Mesenteric fat pad (tissue), 1 donor: ENCODE data around the gene ST6GAL1. TPM values are rescaled to one million over a fixed set of nuclear protein-coding genes. Genes with fewer than 3 reads are reported as not detected.
"Not testable (repeated sequence)": the region's sequence is repeated elsewhere in the genome, so short reads cannot be mapped to it uniquely, and the experiment has no call there.

ENCODE experiments used
- DNase-seq: peaks from one replicate; pipeline ENCODE4 v3.0.0-alpha.2; 2020; ENCODE audit warnings: low spot score
- total RNA-seq: library from RNA; stranded (reverse); fragmentation: NEBNext Ultra II Directional; extraction: Animal tissue kit (Norgen Biotek cat#: 25700); gene quantifications from one replicate; pipeline ENCODE4 v1.2.1, GENCODE V29; 2021
- donor health status: DM: yes; HTN: yes; CAD: no.

The ST6GAL1 gene
- total RNA-seq, 1 donor from 2014 or later, result 35.6 TPM

DNA sequence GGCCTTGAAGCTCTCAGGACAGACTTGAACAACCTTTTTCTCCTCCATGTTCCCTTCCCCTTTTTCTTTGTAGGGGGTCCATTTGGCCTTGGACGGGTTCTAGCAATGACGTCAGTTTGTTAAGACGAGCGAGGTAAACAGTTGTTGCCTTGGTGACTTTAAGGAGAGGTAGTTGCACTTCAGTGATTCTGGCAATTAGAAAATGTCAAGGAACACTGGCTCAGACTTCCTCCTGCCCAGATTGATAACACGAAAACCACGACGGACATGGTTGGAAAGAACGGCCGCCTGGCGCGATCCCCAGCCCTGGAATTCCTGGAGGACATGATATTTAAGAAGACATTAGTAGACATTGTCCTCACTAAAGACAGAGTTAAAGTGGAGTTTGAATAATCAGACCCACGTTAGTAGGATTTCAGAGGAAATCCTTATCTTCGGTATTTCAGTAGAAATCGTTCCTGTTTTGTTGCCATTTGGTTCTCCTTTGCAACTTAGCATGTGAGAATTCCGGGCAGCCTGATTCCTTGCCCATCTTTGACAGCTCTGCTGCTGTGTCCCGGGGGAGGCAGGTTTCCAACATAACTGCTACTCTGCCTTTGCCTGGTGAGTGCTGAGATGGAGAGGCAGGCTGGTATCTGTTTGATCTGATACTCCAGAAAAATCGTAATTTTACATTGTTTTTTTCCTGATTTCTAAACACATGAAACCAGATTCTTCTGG, 87.3 kb downstream of the ST6GAL1 start:
- no peak for DNase-seq

DNA sequence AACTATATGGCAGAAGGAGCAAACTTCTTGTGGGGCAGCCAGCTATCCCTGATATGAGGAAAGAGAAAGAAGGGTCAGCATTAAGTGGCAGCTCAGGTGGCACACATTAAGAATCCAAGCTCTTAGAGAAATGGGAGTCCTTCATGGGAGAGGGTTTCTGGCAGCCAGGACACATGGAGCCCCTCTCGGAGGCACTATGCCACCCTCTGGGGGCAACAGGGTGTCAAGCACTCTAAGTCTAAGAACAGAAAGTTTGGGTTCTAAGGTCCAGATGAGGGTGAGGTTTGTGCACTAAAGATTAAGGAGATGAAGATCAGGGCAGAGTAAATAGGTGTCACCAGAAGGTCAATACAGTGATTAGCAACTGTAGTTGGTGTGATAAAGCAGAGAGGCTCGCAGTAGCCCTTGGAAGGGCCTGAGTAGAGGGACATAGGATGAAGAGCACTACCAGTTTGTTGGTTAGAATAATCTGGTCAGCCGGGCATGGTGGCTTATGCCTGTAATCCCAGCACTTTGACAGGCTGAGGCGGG, 89.3 kb downstream of the ST6GAL1 start:
- no peak for DNase-seq

DNA sequence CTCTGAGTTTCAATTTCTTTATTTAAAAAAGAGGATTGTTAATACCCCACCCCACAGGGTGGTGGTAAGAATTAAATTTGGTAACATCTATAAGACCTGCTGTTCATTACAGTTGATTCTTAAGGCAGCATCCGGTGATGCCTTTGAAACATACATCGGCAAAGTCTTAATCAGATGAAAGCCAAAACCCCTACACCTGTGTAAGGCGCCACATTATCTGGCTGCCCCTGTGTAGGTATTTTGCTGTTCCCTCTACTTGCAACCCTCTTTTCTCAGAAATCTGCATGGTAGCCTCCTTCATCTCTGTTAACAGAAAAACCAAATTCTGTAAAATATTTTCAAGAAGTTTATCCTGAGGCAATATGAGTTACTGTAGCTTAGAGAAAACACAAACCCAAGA, 90.0 kb downstream of the ST6GAL1 start:
- no peak for DNase-seq

DNA sequence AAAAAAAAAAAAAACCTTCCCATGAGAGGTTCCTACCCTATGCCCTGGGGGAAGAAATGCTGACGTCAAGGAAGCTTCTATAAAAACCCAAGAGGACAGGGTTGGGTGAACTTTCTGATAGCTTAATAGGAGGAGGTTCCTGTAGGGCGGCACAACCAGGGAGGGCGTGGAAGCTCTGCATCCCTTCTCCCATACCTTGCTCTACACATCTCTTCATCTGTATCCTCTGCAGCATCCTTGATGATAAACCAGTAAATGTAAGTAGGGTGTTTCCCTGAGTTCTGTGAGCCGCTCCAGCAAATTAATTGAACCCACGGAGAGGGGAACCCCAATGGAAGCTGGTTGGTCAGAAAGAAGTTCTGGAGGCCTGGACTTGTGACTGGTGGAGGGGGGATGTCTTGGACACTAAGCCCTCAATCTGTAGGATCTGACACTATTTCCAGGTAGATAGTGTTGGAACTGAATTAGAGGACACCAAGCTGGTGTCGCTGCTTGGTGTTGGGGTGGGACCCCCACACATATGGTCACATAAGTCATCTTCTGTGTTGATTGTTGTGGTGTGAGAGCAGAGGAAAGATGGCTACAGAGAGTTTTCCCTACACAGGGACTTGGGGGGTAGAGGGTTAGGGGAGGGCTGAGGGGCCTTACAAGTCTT, 91.5 kb downstream of the ST6GAL1 start:
- no peak for DNase-seq

DNA sequence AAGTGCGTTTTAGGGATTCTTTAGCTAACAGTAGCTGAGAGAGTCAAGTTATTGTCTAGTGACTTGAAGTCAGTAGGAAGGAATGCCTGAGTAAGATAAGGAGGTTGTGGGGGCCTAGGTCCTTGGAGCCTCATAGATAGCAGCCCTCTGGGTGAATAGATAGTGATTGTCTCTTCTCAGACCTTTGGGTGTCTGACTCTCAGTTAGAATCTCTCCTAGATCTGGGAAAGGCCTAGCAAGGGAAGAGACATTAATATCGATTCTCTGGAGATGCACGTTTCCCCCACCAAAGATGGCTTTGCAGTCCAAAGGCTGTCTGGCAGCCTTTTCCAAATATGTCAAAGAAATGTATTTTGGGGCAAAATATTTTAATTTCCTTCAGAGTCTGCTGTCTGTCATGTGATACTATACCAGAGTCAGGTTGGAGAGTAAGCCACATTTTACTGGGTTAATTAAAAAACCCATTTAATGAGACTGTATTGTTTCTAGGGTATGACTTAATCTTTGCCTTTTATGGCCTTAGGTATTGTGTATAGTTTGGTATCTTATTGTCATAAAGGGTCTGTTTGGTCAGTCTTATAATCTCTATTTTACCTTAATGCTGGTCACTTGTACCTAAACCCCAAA, 92.2 kb downstream of the ST6GAL1 start:
- DNase-seq, result no peak

DNA sequence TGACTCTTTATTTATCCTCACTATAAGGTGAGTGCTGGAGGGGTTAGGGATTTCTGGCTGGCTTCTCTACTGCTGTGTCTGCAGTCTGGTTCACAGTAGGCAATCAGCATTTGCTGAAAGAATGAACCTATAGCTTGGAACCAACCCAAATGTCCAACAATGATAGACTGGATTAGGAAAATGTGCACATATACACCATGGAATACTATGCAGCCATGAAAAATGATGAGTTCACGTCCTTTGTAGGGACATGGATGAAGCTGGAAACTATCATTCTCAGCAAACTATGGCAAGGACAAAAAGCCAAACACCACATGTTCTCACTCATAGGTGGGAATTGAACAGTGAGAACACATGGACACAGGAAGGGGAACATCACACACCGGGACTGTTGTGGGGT, 93.0 kb downstream of the ST6GAL1 start:
- not testable (repeated sequence) for DNase-seq

DNA sequence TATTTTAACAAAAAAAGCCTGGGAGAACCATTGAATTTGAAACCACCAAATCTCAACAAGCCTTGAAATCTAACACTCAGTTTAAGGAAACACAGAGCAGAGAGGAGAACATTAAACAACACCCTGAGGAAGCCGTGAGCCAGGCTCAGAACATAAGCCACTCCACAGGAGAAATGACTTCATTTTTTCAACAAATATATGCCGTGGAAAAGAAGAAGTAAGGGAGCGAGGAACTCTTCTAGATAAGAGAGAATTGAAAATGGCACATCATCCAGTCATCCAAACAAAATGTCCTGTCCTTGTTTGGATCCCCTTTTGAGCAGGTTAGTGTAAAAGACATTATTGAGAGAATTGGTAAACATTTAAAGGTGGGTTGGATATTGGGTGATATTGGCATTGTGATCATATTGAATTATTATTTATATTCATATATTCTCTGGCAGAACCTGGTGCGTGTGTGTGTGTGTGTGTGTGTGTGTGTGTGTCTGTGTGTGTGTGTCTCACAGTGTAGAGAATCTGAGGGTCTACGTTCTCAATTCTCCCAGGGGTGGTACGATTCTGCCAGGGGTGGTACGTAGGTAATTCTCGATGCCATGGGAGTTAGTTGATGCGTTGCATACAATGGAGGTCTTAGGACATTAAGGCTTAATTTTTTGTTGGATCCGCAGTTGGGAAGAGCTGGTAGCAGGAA, 94.4 kb downstream of the ST6GAL1 start:
- no peak for DNase-seq

DNA sequence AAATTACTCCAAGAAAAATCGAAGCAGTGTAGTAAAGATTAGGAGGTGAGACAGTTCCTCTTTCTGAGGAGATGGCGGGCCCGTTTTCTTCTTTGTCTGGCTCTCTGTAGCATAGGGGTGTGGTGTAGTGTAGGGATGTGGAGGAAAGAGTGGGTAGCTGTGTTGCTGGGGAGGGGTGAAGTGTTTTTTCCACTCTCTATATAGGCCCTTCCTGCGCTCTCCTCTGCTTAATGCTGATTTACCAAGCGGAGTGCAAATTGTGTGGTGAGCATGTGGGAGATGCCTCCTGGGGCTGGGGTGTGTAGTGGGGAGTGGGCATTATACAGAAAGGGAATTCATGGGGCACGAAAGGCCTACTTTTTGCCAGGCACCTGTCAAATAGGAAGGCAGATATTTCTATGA, 94.9 kb downstream of the ST6GAL1 start:
- no peak for DNase-seq

DNA sequence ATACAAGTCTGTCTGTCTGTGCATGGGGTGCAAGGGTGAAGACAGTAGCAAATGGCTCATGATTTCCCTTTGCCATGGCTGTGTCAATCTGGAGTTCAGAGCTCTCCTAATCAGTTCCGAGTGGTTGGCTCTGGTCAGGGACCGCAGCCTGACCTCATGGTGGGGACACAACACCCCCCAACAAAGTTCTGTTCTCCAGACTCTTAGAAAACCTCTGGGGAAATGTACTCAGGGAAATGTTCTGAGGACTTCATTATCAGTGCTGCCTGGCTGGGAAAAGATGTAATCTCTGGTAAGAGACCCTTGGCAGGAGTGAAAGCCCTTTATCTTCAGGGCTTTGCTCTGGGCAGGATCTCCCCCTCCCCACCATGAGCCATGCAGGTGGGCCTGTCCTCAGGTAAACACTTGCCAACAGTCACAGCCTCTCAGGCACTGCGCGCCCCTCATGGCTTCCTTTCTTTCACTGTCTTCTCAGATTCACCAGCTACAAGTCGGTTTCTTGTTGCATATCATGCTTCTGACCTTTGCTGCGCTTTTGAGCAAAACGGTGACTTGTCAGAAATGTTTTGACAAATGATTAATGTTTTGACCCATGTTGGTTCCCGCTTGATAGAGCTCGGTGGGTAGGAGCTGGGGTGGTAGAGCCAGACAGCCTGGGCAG, 95.5 kb downstream of the ST6GAL1 start:
- DNase-seq, result no peak

DNA sequence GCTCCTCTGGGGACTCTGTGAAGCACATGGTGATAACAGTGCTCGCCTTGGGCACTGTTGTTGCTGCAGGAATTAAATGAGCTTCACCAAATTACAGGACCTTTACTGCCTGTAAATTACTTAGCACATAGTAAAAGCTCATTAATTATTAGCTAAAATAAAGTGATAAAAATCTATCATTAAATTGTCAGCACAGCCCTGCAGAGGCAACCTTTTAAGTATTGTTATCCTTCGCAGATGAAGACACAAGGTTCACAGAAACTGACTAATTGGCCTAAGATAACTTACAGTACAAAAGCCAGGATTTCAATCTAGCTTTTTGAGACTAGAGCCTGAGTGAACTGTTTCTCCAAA, 96.0 kb downstream of the ST6GAL1 start:
- DNase-seq, result no peak

DNA sequence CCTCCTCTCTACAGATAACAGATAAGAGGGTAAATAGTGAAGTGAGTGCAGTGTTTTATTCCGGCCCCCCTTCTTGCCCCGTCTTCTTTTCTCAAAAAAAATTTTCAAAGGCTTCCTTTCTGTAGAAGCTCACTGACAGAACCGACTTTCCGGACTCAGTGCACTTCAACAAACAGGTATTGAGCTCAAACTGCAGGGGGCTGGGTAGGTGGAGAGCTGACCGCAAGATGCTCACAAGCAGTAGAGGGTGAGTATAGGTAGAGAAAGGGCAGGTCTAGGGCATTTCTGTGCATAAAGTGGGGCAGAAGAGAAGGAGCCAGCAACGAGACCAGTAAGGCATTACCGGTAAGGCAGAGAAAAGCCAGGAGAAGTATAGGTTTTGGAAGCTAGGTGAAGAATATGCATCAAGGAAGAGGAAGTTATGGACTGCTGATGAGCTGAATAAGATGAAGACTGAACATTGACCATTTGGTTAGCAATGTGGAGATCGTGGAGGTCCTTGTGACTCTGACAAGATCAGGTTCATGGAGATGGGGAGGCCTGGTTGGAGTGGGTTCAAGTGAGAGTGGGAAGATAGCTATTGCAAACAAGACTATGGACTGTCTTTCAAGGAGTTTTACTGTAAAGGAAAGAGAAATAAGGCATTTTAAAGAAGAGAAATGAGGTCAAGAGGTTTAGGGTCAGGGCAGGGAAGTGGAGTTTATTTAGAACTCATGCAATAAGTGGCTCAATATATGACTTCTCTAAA, 97.4 kb downstream of the ST6GAL1 start:
- no peak for DNase-seq

DNA sequence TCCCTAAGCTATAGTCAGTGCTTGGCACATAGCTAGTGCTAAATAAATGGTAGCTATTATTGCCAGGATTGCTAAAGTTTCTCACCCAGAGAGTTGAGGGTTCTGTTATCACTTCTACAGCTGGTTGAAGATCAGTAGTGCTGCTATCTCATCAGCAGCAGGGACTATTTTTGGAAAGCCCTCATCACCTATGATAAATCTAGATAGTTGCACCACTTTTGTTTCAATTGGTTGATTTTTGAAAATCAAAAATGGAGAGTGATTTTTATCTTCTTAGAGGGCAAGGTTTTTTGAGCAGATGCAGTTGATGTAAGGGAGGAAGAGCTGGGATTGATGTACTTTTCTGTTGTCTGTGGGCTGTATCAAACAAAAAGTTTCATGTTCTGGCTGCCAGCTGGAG, 101.6 kb downstream of the ST6GAL1 start:
- DNase-seq, result no peak

DNA sequence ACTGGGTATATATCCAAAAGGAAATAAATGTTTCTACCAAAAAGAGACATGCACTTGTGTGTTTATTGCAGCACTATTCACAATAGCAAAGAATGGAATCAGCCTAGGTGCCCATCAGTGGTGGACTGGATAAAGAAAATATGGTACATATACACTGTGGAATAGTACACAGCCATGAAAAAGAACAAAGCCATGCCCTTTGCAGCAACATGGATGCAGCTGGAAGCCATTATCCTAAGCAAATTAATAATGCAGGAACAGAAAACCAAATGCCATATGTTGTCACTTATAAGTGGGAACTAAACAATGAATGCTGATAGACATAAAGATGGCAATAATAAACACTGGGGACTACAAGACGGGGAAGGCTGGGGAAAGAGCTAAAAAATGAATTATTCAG, 106.1 kb downstream of the ST6GAL1 start:
- no peak for DNase-seq

DNA sequence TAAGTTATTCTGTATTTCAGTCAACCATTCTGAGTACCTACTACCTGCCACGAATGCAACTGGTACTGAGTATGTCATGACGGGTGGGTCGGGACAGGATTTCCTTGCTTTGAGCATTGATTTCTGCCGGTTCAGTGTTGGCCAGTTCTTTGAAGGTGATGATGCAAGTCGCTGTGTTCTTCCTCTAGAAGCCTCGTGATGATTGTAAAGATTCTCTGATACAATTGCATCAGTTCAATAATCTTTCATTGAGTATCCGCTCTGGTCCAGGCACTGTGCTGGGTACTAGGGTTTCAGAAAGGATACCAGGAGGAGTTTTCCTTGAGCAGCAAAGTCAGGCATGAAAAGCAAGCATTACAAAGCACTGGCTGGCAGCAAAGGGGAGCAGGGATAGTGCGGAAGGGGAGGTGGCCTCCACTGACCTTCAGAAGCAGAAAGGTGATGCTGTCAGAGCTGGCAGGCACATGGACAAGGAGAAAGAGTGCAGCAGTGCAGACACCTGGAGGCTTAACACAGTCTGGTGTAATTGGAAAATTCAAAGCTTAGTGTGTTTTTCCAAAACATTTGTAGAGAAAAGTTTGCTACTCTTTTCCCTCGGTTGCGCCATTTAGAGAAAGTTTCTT, 108.9 kb downstream of the ST6GAL1 start:
- no peak for DNase-seq

DNA sequence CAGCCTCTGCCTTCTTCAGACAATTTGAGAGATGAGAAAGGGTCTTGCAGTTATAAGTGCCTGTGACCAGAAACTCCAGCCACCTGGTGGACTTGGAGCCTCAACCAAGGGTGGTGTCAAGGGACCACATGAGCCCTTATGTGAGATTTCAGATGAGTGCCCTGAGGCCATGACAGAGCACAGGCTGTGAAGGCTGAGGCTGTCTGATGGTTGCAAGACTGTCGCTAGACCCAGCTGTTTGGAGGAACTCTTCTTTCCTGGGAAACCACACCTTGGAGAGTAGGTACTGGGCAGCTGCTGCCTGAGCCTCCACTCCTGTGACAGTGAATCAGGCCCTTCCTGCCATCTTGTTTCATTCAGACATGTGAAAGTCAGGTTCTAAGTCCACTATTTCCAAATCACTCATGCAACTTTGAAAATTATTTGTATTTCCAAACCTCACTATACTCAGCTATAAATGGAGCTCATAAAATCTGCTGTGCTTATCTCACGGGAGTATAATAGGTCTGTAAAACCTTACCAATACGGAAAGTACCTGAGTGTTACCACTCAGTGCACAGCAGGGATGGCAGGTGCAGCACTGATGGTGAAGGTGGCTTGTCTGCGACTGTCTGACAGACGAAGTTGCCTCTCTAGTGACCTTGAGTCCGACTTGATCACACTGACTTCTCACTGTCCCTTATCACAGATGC, 109.5 kb downstream of the ST6GAL1 start:
- DNase-seq, result no peak

DNA sequence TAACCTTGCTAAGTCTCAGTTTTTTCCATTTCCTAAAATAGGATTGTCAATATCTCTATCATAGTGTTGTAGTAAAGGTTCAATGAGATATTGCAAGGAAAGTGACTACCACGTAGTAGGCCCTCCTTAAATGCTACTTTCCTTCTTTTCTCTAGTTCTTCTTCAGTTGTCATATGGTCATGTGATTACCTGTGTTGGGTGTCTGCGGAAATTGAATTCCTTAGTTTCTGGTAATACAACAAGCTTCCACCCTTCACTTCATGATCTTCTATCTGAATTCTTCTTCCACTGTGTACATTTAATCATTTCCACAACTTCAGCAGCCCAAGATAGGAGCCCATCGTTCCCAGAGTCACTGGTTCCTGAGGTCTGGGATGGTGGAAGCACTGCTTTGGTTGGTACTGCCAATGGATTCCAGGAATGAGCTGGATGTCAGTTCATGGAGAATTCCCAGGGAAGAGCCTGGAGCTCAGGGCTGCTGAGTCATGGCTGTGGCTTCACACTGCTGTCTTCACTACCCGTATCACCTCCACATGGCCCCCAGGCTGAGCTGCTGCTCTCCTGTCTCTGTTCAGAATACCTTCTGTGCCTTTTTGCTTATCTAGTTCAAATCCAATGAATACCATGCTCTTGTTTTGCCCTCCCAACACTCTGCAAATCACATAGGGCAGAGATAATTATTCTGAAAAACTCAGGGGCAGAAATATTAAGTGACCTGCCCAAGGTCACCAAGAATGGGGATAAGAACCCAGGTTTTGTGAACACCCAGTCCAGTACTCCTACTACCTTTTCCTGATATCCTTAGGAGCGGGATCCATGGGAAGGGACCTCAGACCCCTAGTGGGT, 110.4 kb downstream of the ST6GAL1 start:
- DNase-seq, result no peak

DNA sequence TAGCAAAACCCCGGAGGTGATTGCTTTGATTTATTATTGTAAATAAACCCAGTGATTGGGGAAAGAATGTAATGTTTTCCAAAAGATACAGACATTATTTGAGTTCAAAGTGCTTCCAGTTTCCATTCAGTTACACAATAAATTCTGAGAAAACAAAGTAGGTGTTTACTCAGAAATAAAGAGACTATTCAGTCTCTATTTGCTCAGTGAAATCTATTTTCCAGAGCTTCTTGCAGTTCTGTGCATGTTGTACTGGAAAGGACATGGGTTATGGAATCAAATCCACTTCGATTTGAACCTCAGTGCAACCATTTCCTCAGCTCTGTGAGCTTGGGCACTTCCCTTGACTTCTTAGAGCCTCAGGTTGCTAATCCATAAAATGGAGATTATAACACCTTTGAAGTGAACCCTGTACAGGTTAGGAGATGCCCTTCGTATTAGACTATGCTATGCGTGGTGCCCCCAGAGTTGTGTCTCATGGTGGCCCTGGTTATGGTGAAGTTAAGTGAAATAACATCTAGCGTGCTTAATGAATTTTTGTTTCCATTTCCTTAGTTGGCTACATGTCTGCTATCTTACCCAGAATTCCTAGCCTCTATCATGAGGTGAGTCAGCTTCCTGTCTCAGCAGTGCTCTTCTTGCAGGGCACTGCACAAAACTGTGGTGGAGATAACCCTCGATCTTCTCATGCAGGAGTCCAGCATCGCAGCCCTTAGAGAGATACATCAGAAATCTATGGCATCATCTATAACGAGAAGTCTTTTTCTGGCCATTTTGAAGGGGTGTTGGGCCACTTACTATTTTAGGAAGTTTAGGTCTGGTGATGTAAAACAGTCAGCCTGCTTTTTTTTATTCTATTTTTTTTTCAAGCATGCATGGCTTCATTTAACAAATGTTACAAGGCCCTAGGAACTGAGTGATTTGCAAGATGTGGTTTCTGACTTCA, 111.3 kb downstream of the ST6GAL1 start:
- no peak for DNase-seq
